Keratinocyte (primary cell): ENCODE results near the gene DHX35. TPM values are rescaled to one million over a fixed set of nuclear protein-coding genes. Genes with fewer than 3 reads are reported as not detected.

Experiments used
- DNase-seq: peaks from one replicate; pipeline ENCODE4 v3.0.0-alpha.2; 2011; ENCODE audit warnings: low read depth, missing footprints, low spot score
- FAIRE-seq: peaks from 2 replicates; lab custom pipeline; 2011; peaks lifted over from hg19 to GRCh38; lab: Jason Lieb, UNC
- H2AFZ ChIP-seq: 2 replicates; pipeline ENCODE4 v1.6.0; 2012; ENCODE audit warnings: low read length, control low read depth, inconsistent platforms; ENCODE audit not compliant: control insufficient read depth
- H3K27ac ChIP-seq: 2 replicates; pipeline ENCODE4 v1.5.1; 2011; ENCODE audit warnings: low read length; ENCODE audit not compliant: control insufficient read depth, insufficient read depth
- H3K27me3 ChIP-seq: 3 replicates; pipeline ENCODE4 v1.6.0; 2011; ENCODE audit warnings: low read length; ENCODE audit not compliant: control insufficient read depth, insufficient read depth; ENCODE audit errors: extremely low read depth
- H3K36me3 ChIP-seq, 2 experiments: 2 replicates in 1 of 2; 3 replicates in 1 of 2; pipeline ENCODE4 v1.5.1; 2011; ENCODE audit warnings: low read length in 2 of 2, mild to moderate bottlenecking in 1 of 2; ENCODE audit not compliant: control insufficient read depth in 2 of 2, insufficient read depth in 2 of 2; ENCODE audit errors: extremely low read depth in 1 of 2
- H3K4me1 ChIP-seq: 3 replicates; pipeline ENCODE4 v1.5.1; 2011; ENCODE audit warnings: low read length; ENCODE audit not compliant: control insufficient read depth, insufficient read depth; ENCODE audit errors: extremely low read depth
- H3K4me2 ChIP-seq: 3 replicates; pipeline ENCODE4 v1.6.0; 2011; ENCODE audit warnings: low read depth, low read length; ENCODE audit not compliant: control insufficient read depth, insufficient read depth; ENCODE audit errors: extremely low read depth
- H3K4me3 ChIP-seq, 3 experiments: fragments of 200-600 bp in 1 of 3; sonication (generic) in 1 of 3; 2 replicates in 2 of 3; 3 replicates in 1 of 3; pipeline ENCODE4 v1.5.1; 2011 to 2016; ENCODE audit warnings: low read length in 3 of 3, mild to moderate bottlenecking in 3 of 3, control low read depth in 2 of 3, inconsistent platforms in 1 of 3, low read depth in 1 of 3, mixed read lengths in 1 of 3, mixed run types in 1 of 3, moderate library complexity in 1 of 3; ENCODE audit not compliant: control insufficient read depth in 2 of 3, insufficient read depth in 2 of 3; ENCODE audit errors: extremely low read depth in 1 of 3
- H3K79me2 ChIP-seq: 2 replicates; pipeline ENCODE4 v1.6.0; 2012; ENCODE audit warnings: low read length; ENCODE audit not compliant: control insufficient read depth, insufficient read depth
- H3K9ac ChIP-seq: 3 replicates; pipeline ENCODE4 v1.6.0; 2011; ENCODE audit warnings: low read length; ENCODE audit not compliant: control insufficient read depth, insufficient read depth; ENCODE audit errors: extremely low read depth
- H3K9me1 ChIP-seq: 3 replicates; pipeline ENCODE4 v1.6.0; 2011; ENCODE audit warnings: low read length; ENCODE audit not compliant: control insufficient read depth, insufficient read depth; ENCODE audit errors: extremely low read depth
- H3K9me3 ChIP-seq: 2 replicates; pipeline ENCODE4 v1.5.1; 2012; ENCODE audit warnings: low read depth, low read length; ENCODE audit not compliant: control insufficient read depth
- H4K20me1 ChIP-seq: 3 replicates; pipeline ENCODE4 v1.6.0; 2011; ENCODE audit warnings: low read length; ENCODE audit not compliant: control insufficient read depth, insufficient read depth; ENCODE audit errors: extremely low read depth
- EZH2 ChIP-seq: IDR thresholded peaks from one replicate; pipeline ENCODE4 v1.6.1; 2012; ENCODE audit warnings: inconsistent platforms, mild to moderate bottlenecking, low read length, moderate library complexity
- dilution Hi-C: fragments of 300-500 bp; cut with MboI; formaldehyde crosslinking; loops from one replicate; pipeline ENCODE4 v1.7.0; 2020; ENCODE audit warnings: low sequenced_read_pairs; ENCODE audit not compliant: extremely low pct_ligation_motif_present
- polyA plus RNA-seq, 5 experiments: library from polyadenylated mRNA; depleted of rRNA in 3 of 5; stranded (reverse) in 3 of 5; stranded (forward) in 1 of 5; unstranded in 1 of 5; fragments of >200 nt; gene quantifications; 1 replicate in 1 of 5; 2 replicates in 3 of 5; 3 replicates in 1 of 5; pipeline versions ENCODE4 v1.2.1 to v1.2.3, GENCODE V29; 2011 to 2012; ENCODE audit warnings: missing spikeins in 2 of 5, low read depth in 1 of 5, low replicate concordance in 1 of 5
- TF ChIP-seq, protein P1 (sequence below), 3 experiments: IDR thresholded peaks in 1 of 3; conservative IDR thresholded peaks in 1 of 3; optimal IDR thresholded peaks in 1 of 3; 2 replicates in 2 of 3; 3 replicates in 1 of 3; pipeline versions ENCODE3 to v1.5.1; 2011; ENCODE audit warnings: low read length in 3 of 3, mild to moderate bottlenecking in 3 of 3, moderate library complexity in 2 of 3, control low read depth in 1 of 3, inconsistent platforms in 1 of 3; ENCODE audit not compliant: insufficient read depth in 2 of 3; ENCODE audit errors: extremely low read depth in 1 of 3

The DHX35 gene
- polyA plus RNA-seq, 1 donor (not counting 4 experiments of a cell fraction or from before 2014, with no cell fraction given): 9.8 TPM

DNA sequence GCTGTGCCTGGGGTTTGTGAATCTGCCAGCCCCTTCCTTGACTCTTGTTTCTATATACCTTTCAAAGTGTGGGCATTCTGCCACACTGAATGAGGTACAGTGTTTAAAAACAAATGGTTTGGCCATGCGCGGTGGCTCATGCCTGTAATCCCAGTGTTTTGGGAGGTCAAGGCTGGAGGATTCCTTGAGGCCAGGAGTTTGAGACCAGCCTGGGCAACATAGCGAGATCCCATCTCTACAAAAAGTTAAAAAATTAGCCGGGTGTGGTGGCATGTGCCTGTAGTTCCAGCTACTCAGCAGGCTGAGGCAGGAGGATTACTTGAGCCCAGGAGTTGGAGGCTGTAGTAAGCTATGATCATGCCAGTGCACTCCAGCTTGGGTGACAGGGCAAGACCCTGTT lies 30.2 kb upstream of the DHX35 start:
- no peak overlapping the region for H3K27ac ChIP-seq
- FAIRE-seq: no peak
- no peaks in the 10 kb centered on the region for H3K9me1 ChIP-seq
- H3K9me3 ChIP-seq: no peaks in the 10 kb centered on the region
- H2AFZ ChIP-seq: no peak overlapping the region
- H4K20me1 ChIP-seq: no peaks in the 10 kb centered on the region
- H3K4me2 ChIP-seq: no peak overlapping the region
- TF ChIP-seq, protein P1, sequence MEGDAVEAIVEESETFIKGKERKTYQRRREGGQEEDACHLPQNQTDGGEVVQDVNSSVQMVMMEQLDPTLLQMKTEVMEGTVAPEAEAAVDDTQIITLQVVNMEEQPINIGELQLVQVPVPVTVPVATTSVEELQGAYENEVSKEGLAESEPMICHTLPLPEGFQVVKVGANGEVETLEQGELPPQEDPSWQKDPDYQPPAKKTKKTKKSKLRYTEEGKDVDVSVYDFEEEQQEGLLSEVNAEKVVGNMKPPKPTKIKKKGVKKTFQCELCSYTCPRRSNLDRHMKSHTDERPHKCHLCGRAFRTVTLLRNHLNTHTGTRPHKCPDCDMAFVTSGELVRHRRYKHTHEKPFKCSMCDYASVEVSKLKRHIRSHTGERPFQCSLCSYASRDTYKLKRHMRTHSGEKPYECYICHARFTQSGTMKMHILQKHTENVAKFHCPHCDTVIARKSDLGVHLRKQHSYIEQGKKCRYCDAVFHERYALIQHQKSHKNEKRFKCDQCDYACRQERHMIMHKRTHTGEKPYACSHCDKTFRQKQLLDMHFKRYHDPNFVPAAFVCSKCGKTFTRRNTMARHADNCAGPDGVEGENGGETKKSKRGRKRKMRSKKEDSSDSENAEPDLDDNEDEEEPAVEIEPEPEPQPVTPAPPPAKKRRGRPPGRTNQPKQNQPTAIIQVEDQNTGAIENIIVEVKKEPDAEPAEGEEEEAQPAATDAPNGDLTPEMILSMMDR (optimal IDR thresholded peaks at IDR 0.05 in 1 of 3, IDR thresholded peaks at IDR 0.05 in 1 of 3, conservative IDR thresholded peaks at IDR 0.05 in 1 of 3; ENCODE audit: extremely low read depth in 1 of 3, insufficient read depth in 2 of 3, low read length in 3 of 3): no peak
- no peak for TF ChIP-seq EZH2
- H3K4me3 ChIP-seq: no peak overlapping the region
- peaks cover 95% of the 10 kb centered on the region for H3K79me2 ChIP-seq
- H3K27me3 ChIP-seq: no peaks in the 10 kb centered on the region
- dilution Hi-C loops: no loop called here
- no peak for DNase-seq
- peaks cover 0 to 3% of the 10 kb centered on the region in 2 experiments for H3K36me3 ChIP-seq
- H3K4me1 ChIP-seq: peaks cover 35% of the 10 kb centered on the region
- H3K9ac ChIP-seq: no peak overlapping the region

DNA sequence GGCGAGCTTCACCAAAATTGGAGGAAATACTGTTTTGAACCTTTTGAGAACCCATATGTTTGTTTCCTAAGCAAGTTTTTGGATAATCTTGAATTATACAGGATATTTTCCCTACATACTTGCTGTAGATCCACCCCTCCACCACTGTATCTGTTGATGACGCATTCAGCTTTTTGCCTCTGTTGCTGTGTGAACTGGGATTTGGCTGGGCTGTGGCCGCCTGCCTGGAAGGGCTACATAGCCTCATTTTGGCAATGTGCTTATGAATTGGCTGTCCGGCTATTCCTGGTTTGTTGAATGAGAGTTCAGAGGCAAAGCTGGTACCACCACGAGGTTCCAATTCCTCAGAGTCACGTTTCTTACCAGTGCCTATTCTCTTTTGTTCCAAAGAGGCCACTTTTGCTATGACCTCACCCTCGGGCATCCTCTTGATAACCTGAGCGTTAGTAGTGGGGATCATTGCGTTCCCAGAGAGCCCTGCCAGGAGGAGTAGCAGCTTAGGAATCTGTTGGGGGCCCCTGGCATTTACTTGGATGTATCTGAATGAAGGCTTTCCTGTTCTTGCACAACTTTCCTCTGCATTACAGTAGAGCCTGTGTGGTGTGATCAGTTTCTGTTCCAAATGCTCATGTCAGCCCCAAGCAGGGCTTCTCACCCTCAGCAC lies 29.6 kb upstream of the DHX35 start:
- peaks cover 32% of the 10 kb centered on the region for H3K4me1 ChIP-seq
- FAIRE-seq (no peak), DNase-seq (no peak)
- H4K20me1 ChIP-seq: no peaks in the 10 kb centered on the region
- H3K9me1 ChIP-seq: no peaks in the 10 kb centered on the region
- H2AFZ ChIP-seq: no peak overlapping the region
- no peaks in the 10 kb centered on the region for H3K9me3 ChIP-seq
- H3K4me3 ChIP-seq: no peak overlapping the region
- H3K4me2 ChIP-seq: no peak overlapping the region
- H3K9ac ChIP-seq: no peak overlapping the region
- H3K36me3 ChIP-seq: peaks cover 0 to 3% of the 10 kb centered on the region in 2 experiments
- H3K27ac ChIP-seq: no peak overlapping the region
- dilution Hi-C loops: no loop called here
- no peaks in the 10 kb centered on the region for H3K27me3 ChIP-seq
- TF ChIP-seq, protein P1 (optimal IDR thresholded peaks at IDR 0.05 in 1 of 3, IDR thresholded peaks at IDR 0.05 in 1 of 3, conservative IDR thresholded peaks at IDR 0.05 in 1 of 3; ENCODE audit: extremely low read depth in 1 of 3, insufficient read depth in 2 of 3, low read length in 3 of 3): no peak
- TF ChIP-seq EZH2: no peak
- peaks cover 96% of the 10 kb centered on the region for H3K79me2 ChIP-seq
